Measurements from ENCODE around the gene FTL. TPM values are rescaled to one million over a fixed set of nuclear protein-coding genes. Genes with fewer than 3 reads are reported as not detected.

FTL gene
- 471 and 609 TPM in 2 replicates for polyA plus RNA-seq

DNA sequence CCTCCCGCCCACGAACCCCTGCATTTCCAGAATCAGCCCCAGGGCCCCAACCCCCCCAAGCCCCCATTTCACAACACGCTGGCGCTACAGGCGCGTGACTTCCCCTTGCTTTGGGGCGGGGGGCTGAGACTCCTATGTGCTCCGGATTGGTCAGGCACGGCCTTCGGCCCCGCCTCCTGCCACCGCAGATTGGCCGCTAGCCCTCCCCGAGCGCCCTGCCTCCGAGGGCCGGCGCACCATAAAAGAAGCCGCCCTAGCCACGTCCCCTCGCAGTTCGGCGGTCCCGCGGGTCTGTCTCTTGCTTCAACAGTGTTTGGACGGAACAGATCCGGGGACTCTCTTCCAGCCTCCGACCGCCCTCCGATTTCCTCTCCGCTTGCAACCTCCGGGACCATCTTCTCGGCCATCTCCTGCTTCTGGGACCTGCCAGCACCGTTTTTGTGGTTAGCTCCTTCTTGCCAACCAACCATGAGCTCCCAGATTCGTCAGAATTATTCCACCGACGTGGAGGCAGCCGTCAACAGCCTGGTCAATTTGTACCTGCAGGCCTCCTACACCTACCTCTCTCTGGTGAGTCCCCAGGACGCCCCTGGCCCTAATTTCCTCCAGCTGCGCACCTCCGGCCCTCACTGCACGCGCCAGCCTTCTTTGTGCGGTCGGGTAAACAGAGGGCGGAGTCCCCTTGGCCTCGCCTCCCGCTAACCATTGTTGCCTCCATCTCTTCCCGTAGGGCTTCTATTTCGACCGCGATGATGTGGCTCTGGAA lies at the start of gene FTL:
Gene FTL (plus strand): TSS at position 270 of the 766 bp plus-strand sequence. CDS start 199 bp downstream, at position 469.

DNA sequence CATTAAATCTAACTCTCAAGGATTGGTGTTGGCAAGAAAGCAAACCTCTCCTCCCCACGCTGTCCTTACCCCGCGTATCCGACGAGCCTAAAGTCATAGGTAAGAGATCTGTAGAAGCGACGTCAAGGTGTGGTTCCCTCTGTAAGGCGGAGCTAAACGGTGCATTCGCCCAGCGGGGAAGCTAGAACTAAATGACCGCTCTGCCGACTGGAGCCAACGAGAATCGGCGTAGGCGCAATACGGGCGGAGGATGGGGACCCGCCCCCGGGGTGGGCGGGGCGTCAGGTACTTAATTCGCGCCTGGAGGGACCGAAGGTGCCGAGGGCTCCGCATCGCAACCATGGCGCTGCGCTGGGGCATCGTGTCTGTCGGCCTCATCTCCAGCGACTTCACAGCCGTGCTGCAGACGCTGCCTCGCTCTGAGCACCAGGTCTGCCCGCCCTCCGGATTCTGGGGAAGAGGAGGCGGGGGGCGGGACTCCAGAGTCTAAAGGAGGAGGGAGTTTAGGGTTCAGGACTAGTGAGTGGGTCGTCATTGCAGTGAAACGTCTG lies 31.7 kb upstream of the FTL start, which contains the start of gene DHDH:
Gene DHDH (plus strand): TSS at position 318 of the 551 bp plus-strand sequence. CDS start 23 bp downstream, at position 341.

GRCh38 chr19:48954595-48955307 lies 10.4 kb upstream of the FTL start, which contains the start of gene BAX:
TSS of gene BAX (plus strand) at chr19:48954875. CDS start at chr19:48954929, 54 bp downstream.

GRCh38 chr19:48993175-48994034 lies 28.3 kb downstream of the FTL start, which contains the start of the genes GYS1 and RUVBL2:
TSS of gene GYS1 (minus strand) at chr19:48993309. CDS start at chr19:48993112, 197 bp downstream.
TSS of gene RUVBL2 (plus strand) at chr19:48993887. CDS start at chr19:48993912, 25 bp downstream.

Other genes starting within 250 kb of the FTL start
- gene MAMSTR, start 245.6 kb upstream of the FTL start, polyA plus RNA-seq, result 1.0 and 1.9 TPM in 2 replicates
- 0.25 and 1.0 TPM in 2 replicates for gene RASIP1, start 224.7 kb upstream of the FTL start, polyA plus RNA-seq
- 1.9 TPM in 1 of 2 replicates, not detected in the other for gene IZUMO1, start 218.4 kb upstream of the FTL start, polyA plus RNA-seq
- 0.06 TPM in 1 of 2 replicates, not detected in the other for gene FUT1, start 212.7 kb upstream of the FTL start, polyA plus RNA-seq
- gene FGF21, start 209.8 kb upstream of the FTL start, polyA plus RNA-seq, result not detected in 2 replicates
- 5.8 and 6.6 TPM in 2 replicates for gene BCAT2, start 154.3 kb upstream of the FTL start, polyA plus RNA-seq
- 12.4 and 12.5 TPM in 2 replicates for gene HSD17B14, start 128.8 kb upstream of the FTL start, polyA plus RNA-seq
- not detected in 2 replicates for gene PLEKHA4, start 96.7 kb upstream of the FTL start, polyA plus RNA-seq
- 1.7 TPM in 1 of 2 replicates, not detected in the other for gene PPP1R15A, start 92.9 kb upstream of the FTL start, polyA plus RNA-seq
- not detected in 2 replicates for gene TULP2, start 66.6 kb upstream of the FTL start, polyA plus RNA-seq
- 28.0 and 39.6 TPM in 2 replicates for gene NUCB1, start 65.0 kb upstream of the FTL start, polyA plus RNA-seq
- gene DHDH, start 31.6 kb upstream of the FTL start, polyA plus RNA-seq, result not detected in 2 replicates
- gene BAX, start 10.4 kb upstream of the FTL start, polyA plus RNA-seq, result 1.0 TPM in 1 of 2 replicates, not detected in the other
- gene GYS1, start 28.0 kb downstream of the FTL start, polyA plus RNA-seq, result 1.3 and 1.4 TPM in 2 replicates
- 40.7 and 53.3 TPM in 2 replicates for gene RUVBL2, start 28.6 kb downstream of the FTL start, polyA plus RNA-seq
- not detected in 2 replicates for gene LHB, start 51.8 kb downstream of the FTL start, polyA plus RNA-seq
- gene CGB3, start 59.0 kb downstream of the FTL start, polyA plus RNA-seq, result not detected in 2 replicates
- gene CGB2, start 66.6 kb downstream of the FTL start, polyA plus RNA-seq, result not detected in 2 replicates
- not detected in 2 replicates for gene CGB1, start 71.6 kb downstream of the FTL start, polyA plus RNA-seq
- gene CGB5, start 78.5 kb downstream of the FTL start, polyA plus RNA-seq, result not detected in 2 replicates
- not detected in 2 replicates for gene CGB8, start 83.8 kb downstream of the FTL start, polyA plus RNA-seq
- gene CGB7, start 92.4 kb downstream of the FTL start, polyA plus RNA-seq, result not detected in 2 replicates
- not detected in 2 replicates for gene NTF4, start 99.5 kb downstream of the FTL start, polyA plus RNA-seq
- not detected in 2 replicates for gene KCNA7, start 107.4 kb downstream of the FTL start, polyA plus RNA-seq
- 6.3 and 7.5 TPM in 2 replicates for gene SNRNP70, start 120.1 kb downstream of the FTL start, polyA plus RNA-seq
- 34.2 and 35.7 TPM in 2 replicates for gene LIN7B, start 149.1 kb downstream of the FTL start, polyA plus RNA-seq
- 4.2 TPM in 1 of 2 replicates, not detected in the other for gene C19orf73, start 153.8 kb downstream of the FTL start, polyA plus RNA-seq
- gene PPFIA3, start 154.2 kb downstream of the FTL start, polyA plus RNA-seq, result 1.2 and 9.4 TPM in 2 replicates
- gene HRC, start 190.1 kb downstream of the FTL start, polyA plus RNA-seq, result not detected in 2 replicates
- 0.55 and 2.0 TPM in 2 replicates for gene TRPM4, start 192.5 kb downstream of the FTL start, polyA plus RNA-seq

All from Purkinje cell (primary cell).